GM12878 (cell line): ENCODE data around the gene LITAF. TPM values are rescaled to one million over a fixed set of nuclear protein-coding genes. Genes with fewer than 3 reads are reported as not detected.

Source experiments
- ATAC-seq: fragments of 200-7000 bp; cut with Tn5 transposase; 3 replicates; pipeline ENCODE4 v1.9.1; 2020; ENCODE audit warnings: mild to moderate bottlenecking, moderate library complexity
- BruUV-seq: library from RNA; stranded (reverse); fragments of 400-500 nt; replicated peaks from 2 replicates; lab custom pipeline; 2021; lab: Mats Ljungman, UMichigan
- CTCF ChIA-PET: fragments of 300-600 bp; sonication (Branson Sonifier 250); formaldehyde crosslinking; extraction: SDS; loops from one replicate; lab custom pipeline; 2021; ENCODE audit warnings: inconsistent platforms; lab: Yijun Ruan, JAX
- POLR2A ChIA-PET: fragments of 350-600 bp; formaldehyde crosslinking; extraction: SDS; loops from one replicate; lab custom pipeline; 2021; ENCODE audit warnings: inconsistent platforms; lab: Charles Lee
- RAD21 ChIA-PET: fragments of 300-600 bp; sonication (Branson Sonifier 250); formaldehyde crosslinking; loops from one replicate; lab custom pipeline; 2023; ENCODE audit warnings: antibody characterized with exemption; ENCODE audit not compliant: unreplicated experiment; lab: Charles Lee
- SMC1A ChIA-PET: fragments of 300-600 bp; sonication (Branson Sonifier 250); formaldehyde crosslinking; loops from one replicate; lab custom pipeline; 2023; ENCODE audit not compliant: unreplicated experiment, uncharacterized antibody; lab: Charles Lee
- DNase-seq: peaks from one replicate; pipeline ENCODE4 v3.0.0-alpha.2; 2011; ENCODE audit warnings: low read depth, low spot score
- FAIRE-seq: peaks from 3 replicates; lab custom pipeline; 2011; peaks lifted over from hg19 to GRCh38; lab: Jason Lieb, UNC
- H2AFZ ChIP-seq: 2 replicates; pipeline ENCODE4 v1.6.0; 2011; ENCODE audit warnings: low read depth, low read length, control low read depth; ENCODE audit not compliant: control insufficient read depth
- H3K27ac ChIP-seq: 2 replicates; pipeline ENCODE4 v1.5.1; 2011; ENCODE audit warnings: control low read depth; ENCODE audit not compliant: control insufficient read depth, insufficient read depth
- H3K27me3 ChIP-seq, 2 experiments: replicated peaks in 1 of 2; 2 replicates each; pipeline versions ENCODE4 v1.6.0 to v1.6.1; 2011; ENCODE audit warnings: low read length in 1 of 2; ENCODE audit not compliant: control insufficient read depth in 2 of 2, insufficient read depth in 2 of 2
- H3K36me3 ChIP-seq, 2 experiments: 2 replicates each; pipeline ENCODE4 v1.5.1; 2011; ENCODE audit warnings: low read length in 1 of 2; ENCODE audit not compliant: control insufficient read depth in 2 of 2, insufficient read depth in 2 of 2
- H3K4me1 ChIP-seq: 2 replicates; pipeline ENCODE4 v1.6.1; 2011; ENCODE audit warnings: mild to moderate bottlenecking, low read length, moderate library complexity, mixed read lengths; ENCODE audit not compliant: control insufficient read depth, insufficient read depth
- H3K4me2 ChIP-seq: 2 replicates; pipeline ENCODE4 v1.6.0; 2011; ENCODE audit warnings: control low read depth; ENCODE audit not compliant: control insufficient read depth, insufficient read depth
- H3K4me3 ChIP-seq: fragments of 200-600 bp; sonication (generic); 2 replicates; pipeline ENCODE4 v1.5.1; 2016
- H3K79me2 ChIP-seq: 2 replicates; pipeline ENCODE4 v1.6.0; 2011; ENCODE audit warnings: low read length; ENCODE audit not compliant: control insufficient read depth, insufficient read depth
- H3K9ac ChIP-seq: 2 replicates; pipeline ENCODE4 v1.8.0; 2011; ENCODE audit warnings: low read length, control low read depth, mixed read lengths; ENCODE audit not compliant: control insufficient read depth, insufficient read depth
- H3K9me3 ChIP-seq: replicated peaks from 3 replicates; pipeline ENCODE4 v1.5.1; 2011; ENCODE audit warnings: mild to moderate bottlenecking, low read length; ENCODE audit not compliant: control insufficient read depth, insufficient read depth
- H4K20me1 ChIP-seq: 2 replicates; pipeline ENCODE4 v1.6.0; 2011; ENCODE audit not compliant: control insufficient read depth, insufficient read depth
- CHD4 ChIP-seq: fragments of 200-600 bp; sonication (generic); IDR thresholded peaks from 2 replicates; pipeline ENCODE4 v1.6.1; 2016; ENCODE audit warnings: mild to moderate bottlenecking
- FOXK2 ChIP-seq: fragments of 450-650 bp; IDR thresholded peaks from 2 replicates; pipeline ENCODE4 v1.6.1; 2017; ENCODE audit warnings: mild to moderate bottlenecking, moderate library complexity
- IRF4 ChIP-seq: IDR thresholded peaks from 2 replicates; pipeline ENCODE4 v1.6.1; 2011; ENCODE audit warnings: low read depth, low read length
- PML ChIP-seq: IDR thresholded peaks from 2 replicates; pipeline ENCODE4 v1.6.1; 2012; ENCODE audit warnings: low read length, inconsistent platforms
- RELA ChIP-seq: fragments of 450-650 bp; IDR thresholded peaks from 2 replicates; pipeline ENCODE4 v1.8.0; 2014; ENCODE audit warnings: borderline replicate concordance; ENCODE audit not compliant: partially characterized antibody
- REST ChIP-seq: IDR thresholded peaks from 2 replicates; pipeline ENCODE4 v1.6.1; 2012; ENCODE audit warnings: mild to moderate bottlenecking, low read depth, low read length
- SPI1 ChIP-seq: IDR thresholded peaks from 2 replicates; pipeline ENCODE4 v1.6.1; 2011; ENCODE audit warnings: low read depth, mild to moderate bottlenecking, low read length, moderate library complexity, borderline replicate concordance; ENCODE audit not compliant: insufficient read depth
- STAT1 ChIP-seq: fragments of 450-650 bp; conservative IDR thresholded peaks from 2 replicates; pipeline ENCODE4 v1.6.1; 2014; ENCODE audit warnings: antibody characterized with exemption, mild to moderate bottlenecking
- YBX1 ChIP-seq: fragments of 450-650 bp; IDR thresholded peaks from 2 replicates; pipeline ENCODE4 v1.6.1; 2016; ENCODE audit warnings: antibody characterized with exemption
- WGBS: methylation state at CpG from one replicate; pipeline ENCODE4 v1.1.6; 2016; ENCODE audit warnings: low lambda C conversion rate; ENCODE audit not compliant: insufficient replicate concordance, insufficient coverage; ENCODE audit errors: missing lambda C conversion rate; 5-methylcytosine and 5-hydroxymethylcytosine counted together
- in situ Hi-C: fragments of 300-500 bp; cut with MboI; formaldehyde crosslinking; loops from 9 replicates; pipeline ENCODE4 v1.14.3; 2018; ENCODE audit warnings: mixed read lengths
- intact Hi-C: fragments of 100-400 bp; cut with micrococcal nuclease; formaldehyde crosslinking; loops from one replicate; pipeline ENCODE4 v1.14.2; 2022; ENCODE audit not compliant: unreplicated experiment
- polyA plus RNA-seq, 11 experiments: library from polyadenylated mRNA; depleted of rRNA in 4 of 11; unstranded in 6 of 11; stranded (reverse) in 5 of 11; fragments of >200 nt; fragmentation: Nextera tagmentation in 4 of 11; fragmentation: Illumina TruSeq in 1 of 11; extraction: Ambion mirVana in 4 of 11; extraction: Trizol in 1 of 11; gene quantifications; 1 replicate in 1 of 11; 2 replicates in 10 of 11; pipeline versions ENCODE4 v1.2.1 to v1.2.3, GENCODE V29; 2011 to 2016; ENCODE audit warnings: inconsistent platforms in 2 of 11, missing spikeins in 2 of 11, low read depth in 1 of 11
- total RNA-seq, 4 experiments: library from RNA; depleted of rRNA in 3 of 4; stranded (reverse); fragments of >200 nt in 3 of 4; fragmentation: Illumina TruSeq in 1 of 4; extraction: Trizol in 1 of 4; gene quantifications; 2 replicates each; pipeline versions ENCODE4 v1.2.1 to v1.2.3, GENCODE V29; 2013 to 2021
- TF ChIP-seq, protein P1 (sequence below): fragments of 450-650 bp; IDR thresholded peaks from 2 replicates; pipeline ENCODE4 v1.6.1; 2017; ENCODE audit warnings: antibody characterized with exemption, mild to moderate bottlenecking, moderate library complexity

The LITAF gene
- total and polyA plus RNA-seq, 10 of the 15 experiments (the other 5 are each of a cell fraction or from before 2014, with no cell fraction given), result 99.2 to 211 (median 147) TPM

GRCh38 chr16:11498683-11499082 lies 88.0 kb downstream of the LITAF start:
- H3K9ac ChIP-seq, result no peak overlapping the region
- H3K36me3 ChIP-seq, result no peaks in the 10 kb centered on the region
- no peak for ATAC-seq
- no peaks in the 10 kb centered on the region; a peak in 1 of 4 replicates for H3K27me3 ChIP-seq
- ChIA-PET CTCF (interaction anchor here (1.6 kb wide), 1 partner anchor 33 kb away, joined by 5 read pairs; no protein-coding TSS in a partner anchor), SMC1A (no interaction called here), RAD21 (no interaction called here), POLR2A (no interaction called here)
- no peak overlapping the region for H3K4me3 ChIP-seq
- no peak overlapping the region for H3K27ac ChIP-seq
- H2AFZ ChIP-seq, result no peak overlapping the region
- no peak overlapping the region for H3K4me2 ChIP-seq
- H4K20me1 ChIP-seq, result no peaks in the 10 kb centered on the region
- no peaks in the 10 kb centered on the region for H3K79me2 ChIP-seq
- peak; percentile 71; the same call in 1 of the 2 replicates for TF ChIP-seq SPI1
- TF ChIP-seq, protein P1, sequence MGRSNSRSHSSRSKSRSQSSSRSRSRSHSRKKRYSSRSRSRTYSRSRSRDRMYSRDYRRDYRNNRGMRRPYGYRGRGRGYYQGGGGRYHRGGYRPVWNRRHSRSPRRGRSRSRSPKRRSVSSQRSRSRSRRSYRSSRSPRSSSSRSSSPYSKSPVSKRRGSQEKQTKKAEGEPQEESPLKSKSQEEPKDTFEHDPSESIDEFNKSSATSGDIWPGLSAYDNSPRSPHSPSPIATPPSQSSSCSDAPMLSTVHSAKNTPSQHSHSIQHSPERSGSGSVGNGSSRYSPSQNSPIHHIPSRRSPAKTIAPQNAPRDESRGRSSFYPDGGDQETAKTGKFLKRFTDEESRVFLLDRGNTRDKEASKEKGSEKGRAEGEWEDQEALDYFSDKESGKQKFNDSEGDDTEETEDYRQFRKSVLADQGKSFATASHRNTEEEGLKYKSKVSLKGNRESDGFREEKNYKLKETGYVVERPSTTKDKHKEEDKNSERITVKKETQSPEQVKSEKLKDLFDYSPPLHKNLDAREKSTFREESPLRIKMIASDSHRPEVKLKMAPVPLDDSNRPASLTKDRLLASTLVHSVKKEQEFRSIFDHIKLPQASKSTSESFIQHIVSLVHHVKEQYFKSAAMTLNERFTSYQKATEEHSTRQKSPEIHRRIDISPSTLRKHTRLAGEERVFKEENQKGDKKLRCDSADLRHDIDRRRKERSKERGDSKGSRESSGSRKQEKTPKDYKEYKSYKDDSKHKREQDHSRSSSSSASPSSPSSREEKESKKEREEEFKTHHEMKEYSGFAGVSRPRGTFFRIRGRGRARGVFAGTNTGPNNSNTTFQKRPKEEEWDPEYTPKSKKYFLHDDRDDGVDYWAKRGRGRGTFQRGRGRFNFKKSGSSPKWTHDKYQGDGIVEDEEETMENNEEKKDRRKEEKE, result no peak
- FAIRE-seq, result no peak
- BruUV-seq, result no TSS peak
- intact Hi-C loops, result no loop called here
- H3K9me3 ChIP-seq, result no peaks in the 10 kb centered on the region
- no peak for DNase-seq
- peaks cover 35% of the 10 kb centered on the region for H3K4me1 ChIP-seq
- WGBS, result 54% methylated on average over 5 of the region's 6 CpGs
- in situ Hi-C loops, result no loop called here

- in situ Hi-C loops (no loop called here), intact Hi-C loops (no loop called here)
- POLR2A ChIA-PET, result interaction anchor here (1.3 kb wide), 1 partner anchor 86 kb away, joined by 3 read pairs; no protein-coding TSS in a partner anchor
- WGBS, result 78% methylated on average over 5 of the region's 5 CpGs
- Histone ChIP-seq H3K9me3 (no peaks in the 10 kb centered on the region), H2AFZ (no peak overlapping the region), H3K9ac (no peak overlapping the region), H3K4me3 (no peak overlapping the region), H4K20me1 (no peaks in the 10 kb centered on the region), H3K4me2 (no peak overlapping the region), H3K27ac (no peak overlapping the region), H3K4me1 (peaks cover 35% of the 10 kb centered on the region), H3K36me3 (no peaks in the 10 kb centered on the region), H3K79me2 (no peaks in the 10 kb centered on the region), H3K27me3 (no peaks in the 10 kb centered on the region)
- no peak for ATAC-seq
- FAIRE-seq, result no peak
- BruUV-seq, result no TSS peak
- SMC1A ChIA-PET, result interaction anchor here (0.7 to 0.8 kb wide), 2 partner anchors 19 to 34 kb away, joined by 3 to 4 read pairs; no protein-coding TSS in a partner anchor
- DNase-seq, result no peak
- RAD21 ChIA-PET, result interaction anchor here (0.6 to 1.5 kb wide), 3 partner anchors 9 to 90 kb away, joined by 3 to 6 read pairs (median 3); no protein-coding TSS in a partner anchor
- CTCF ChIA-PET, result interaction anchor here (1.1 to 1.6 kb wide), 3 partner anchors 23 to 91 kb away, joined by 3 to 5 read pairs (median 3); no protein-coding TSS in a partner anchor
- TF ChIP-seq IRF4 (no peak), REST (no peak), YBX1 (no peak), CHD4 (no peak), STAT1 (no peak), RELA (no peak), FOXK2 (no peak), PML (no peak)
Measured at GRCh38 chr16:11497851-11498289, 88.8 kb downstream of the LITAF start.
